GM19238 (cell line): Measurements from ENCODE around the gene PGAM1.
"Not testable (repeated sequence)": the region's sequence is repeated elsewhere in the genome, so short reads cannot be mapped to it uniquely, and the experiment has no call there.

ENCODE experiments used
- DNase-seq: peaks from one replicate; pipeline ENCODE4 v3.0.0; 2011; ENCODE audit warnings: low spot score; ENCODE audit not compliant: insufficient read length

The PGAM1 gene

GRCh38 chr10:97407211-97407951, 18.6 kb upstream of the PGAM1 start:
- DNase-seq = peak; percentile 60

GRCh38 chr10:97407952-97408248, 18.1 kb upstream of the PGAM1 start:
- DNase-seq = no peak

GRCh38 chr10:97408496-97408992, 17.4 kb upstream of the PGAM1 start:
- no peak for DNase-seq

- no peak for DNase-seq
Observed at GRCh38 chr10:97411406-97411805, 14.6 kb upstream of the PGAM1 start.

GRCh38 chr10:97412891-97413304, 13.1 kb upstream of the PGAM1 start:
- no peak for DNase-seq

- no peak for DNase-seq
Observed at GRCh38 chr10:97416565-97416964, 9.4 kb upstream of the PGAM1 start.

DNA sequence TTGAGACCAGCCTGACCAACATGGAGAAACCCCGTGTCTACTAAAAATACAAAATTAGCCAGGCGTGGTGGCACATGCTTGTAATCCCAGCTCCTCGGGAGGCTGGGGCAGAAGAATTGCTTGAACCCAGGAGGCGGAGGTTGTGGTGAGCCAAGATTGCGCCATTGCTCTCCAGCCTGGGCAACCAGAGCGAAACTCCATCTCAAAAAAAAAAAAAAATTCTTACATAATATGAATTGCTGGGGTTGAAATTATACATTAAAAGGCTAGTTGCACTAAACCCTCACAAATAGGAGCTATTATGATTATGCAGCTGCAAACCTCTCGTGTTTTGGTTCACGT, 2.3 kb upstream of the PGAM1 start:
- DNase-seq = not testable (repeated sequence)

- DNase-seq = no peak
Observed at GRCh38 chr10:97426776-97427570, 982 bp downstream of the PGAM1 start.

- DNase-seq = no peak
Observed at GRCh38 chr10:97427571-97428179, 1.7 kb downstream of the PGAM1 start.

- no peak for DNase-seq
Observed at GRCh38 chr10:97428572-97428981, 2.6 kb downstream of the PGAM1 start.

DNA sequence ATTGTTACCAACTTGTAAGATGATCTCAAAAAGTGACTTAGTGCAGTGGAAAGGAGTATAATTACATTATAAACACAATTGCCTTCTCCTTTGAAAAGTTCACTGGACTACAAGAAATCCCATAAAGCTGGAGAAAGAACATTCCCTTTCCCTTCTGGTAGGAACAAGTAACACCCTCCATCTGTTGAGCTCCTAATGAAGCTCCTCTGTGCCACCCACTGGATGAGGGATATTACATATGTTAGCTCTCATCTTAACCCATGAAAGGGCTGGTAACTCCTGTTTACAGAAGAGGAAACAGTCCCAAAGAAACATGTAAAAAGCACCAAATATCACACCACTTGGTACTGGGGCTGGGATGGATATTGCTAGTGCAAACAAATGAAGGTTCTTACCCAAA, 8.1 kb downstream of the PGAM1 start:
- no peak for DNase-seq

DNA sequence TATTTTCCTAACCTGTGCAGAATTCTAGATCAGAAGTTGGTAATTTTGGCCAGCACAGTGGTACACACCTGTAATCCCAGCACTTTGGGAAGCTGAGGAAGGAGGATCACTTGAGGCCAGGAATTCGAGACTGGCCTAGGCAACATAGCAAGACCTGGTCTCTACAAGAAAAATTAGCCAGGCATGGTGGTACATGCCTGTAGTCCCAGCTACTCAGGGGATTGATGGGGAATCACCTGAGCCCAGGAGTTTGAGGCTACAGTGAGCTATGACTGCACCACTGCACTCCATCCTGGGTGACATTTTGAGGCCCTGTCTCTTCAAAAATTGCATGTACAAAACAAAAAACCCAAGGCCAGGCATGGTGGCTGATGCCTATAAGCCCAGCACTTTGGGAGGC, 8.6 kb downstream of the PGAM1 start:
- DNase-seq = no peak

- no peak for DNase-seq
Observed at GRCh38 chr10:97435211-97435610, 9.2 kb downstream of the PGAM1 start.

- no peak for DNase-seq
Observed at GRCh38 chr10:97442277-97442676, 16.3 kb downstream of the PGAM1 start.

DNA sequence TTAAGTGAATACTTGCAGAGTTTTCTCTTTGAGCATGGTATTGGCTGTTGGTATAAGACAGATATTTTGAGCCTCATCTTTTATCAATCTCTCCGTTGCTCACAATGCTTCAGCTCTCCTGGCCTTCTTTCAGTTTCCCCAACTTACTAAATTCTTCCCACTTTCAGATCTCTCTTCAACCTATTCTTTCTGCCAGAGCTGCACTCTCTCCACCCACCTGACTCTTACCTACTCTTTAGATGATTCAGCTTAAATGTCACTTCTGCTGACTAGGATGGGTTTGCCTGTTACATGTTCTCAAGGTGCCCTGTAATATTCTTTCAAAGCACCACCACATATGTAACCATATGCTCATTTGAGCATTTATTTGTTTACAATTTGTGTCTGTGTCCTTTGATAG, 18.2 kb downstream of the PGAM1 start:
- no peak for DNase-seq

DNA sequence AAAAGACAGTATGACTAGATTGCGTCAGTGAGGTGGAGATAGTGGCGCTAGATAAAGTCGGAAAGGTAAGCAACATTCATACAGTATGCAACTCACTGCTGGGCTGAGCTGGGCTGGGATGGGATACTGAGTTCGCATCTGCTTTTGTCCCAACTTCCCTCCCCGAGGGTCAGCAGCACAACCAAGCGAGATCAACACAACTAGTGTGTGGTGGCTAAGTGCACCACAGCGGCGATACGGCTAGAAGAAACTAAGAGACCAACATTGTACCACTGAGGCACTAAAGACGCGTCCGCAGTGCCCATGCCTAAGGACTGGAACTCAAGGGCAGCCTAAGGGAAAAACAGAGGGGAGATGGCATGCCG, 19.3 kb downstream of the PGAM1 start:
- DNase-seq = no peak

- DNase-seq = peak; percentile 97
Observed at GRCh38 chr10:97445722-97446639, 20.0 kb downstream of the PGAM1 start, which contains the start of the genes EXOSC1 and ZDHHC16. Gene EXOSC1, minus strand, starts transcription at chr10:97446006. Its CDS starts 21 bp downstream, at chr10:97445985. Gene ZDHHC16, plus strand, starts transcription at chr10:97446175. Its CDS starts 5,501 bp downstream, at chr10:97451676.

GRCh38 chr10:97450828-97451227, 24.8 kb downstream of the PGAM1 start:
- DNase-seq = no peak

DNA sequence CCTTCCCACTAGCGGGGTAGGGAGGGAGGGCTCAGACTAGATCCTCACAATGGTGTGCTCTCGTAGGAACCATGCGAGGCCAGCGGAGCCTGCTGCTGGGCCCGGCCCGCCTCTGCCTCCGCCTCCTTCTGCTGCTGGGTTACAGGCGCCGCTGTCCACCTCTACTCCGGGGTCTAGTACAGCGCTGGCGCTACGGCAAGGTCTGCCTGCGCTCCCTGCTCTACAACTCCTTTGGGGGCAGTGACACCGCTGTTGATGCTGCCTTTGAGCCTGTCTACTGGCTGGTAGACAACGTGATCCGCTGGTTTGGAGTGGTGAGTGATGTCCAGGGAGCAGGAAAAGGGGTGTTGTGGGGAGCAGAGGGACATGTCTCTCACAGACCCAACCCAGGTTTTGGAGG, 25.6 kb downstream of the PGAM1 start:
- no peak for DNase-seq

- DNase-seq = no peak
Observed at GRCh38 chr10:97452352-97452751, 26.4 kb downstream of the PGAM1 start.

- DNase-seq = no peak
Observed at GRCh38 chr10:97454330-97455036, 28.5 kb downstream of the PGAM1 start.
